GM21526 (cell line): ENCODE data around the gene ARHGEF10L.

Experiments
- ATAC-seq: cut with Tn5 transposase; IDR thresholded peaks from one replicate; pipeline ENCODE4 v1.9.1; 2021; ENCODE audit warnings: moderate library complexity; ENCODE audit not compliant: unreplicated experiment, low FRiP score

ARHGEF10L gene

DNA sequence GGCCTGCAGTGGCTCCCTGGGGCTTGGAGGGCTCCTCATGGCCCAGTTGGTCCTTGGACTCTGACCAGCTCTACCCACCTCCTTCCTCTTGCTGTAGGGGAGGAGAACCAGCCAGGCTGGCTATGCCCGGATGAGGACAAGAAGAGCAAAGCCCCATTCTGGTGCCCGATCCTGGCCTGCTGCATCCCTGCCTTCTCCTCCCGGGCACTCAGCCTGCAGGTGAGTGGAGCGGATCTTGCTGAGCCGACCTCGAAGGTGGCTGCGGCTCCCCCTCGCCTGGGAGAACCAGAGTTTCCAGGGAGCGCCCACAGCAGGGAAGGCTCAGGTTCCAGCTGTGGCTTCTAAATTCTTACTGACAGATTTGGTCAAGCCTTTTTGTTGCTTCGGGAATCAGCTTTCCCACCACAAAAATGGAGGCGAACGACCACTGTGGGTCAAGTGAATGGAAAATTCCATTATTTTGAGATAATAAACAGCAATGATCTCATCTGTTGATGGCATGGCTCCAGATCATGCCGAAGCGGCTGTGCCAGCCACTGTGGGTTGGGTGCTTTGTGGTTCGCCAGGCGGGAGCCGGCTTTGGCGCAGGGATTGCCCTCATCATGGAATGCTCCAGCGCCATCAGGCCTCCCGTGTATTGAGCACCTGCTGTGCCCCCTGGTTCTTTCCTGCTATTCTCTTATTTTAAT is 109.1 kb downstream of the ARHGEF10L start:
- no peak for ATAC-seq

DNA sequence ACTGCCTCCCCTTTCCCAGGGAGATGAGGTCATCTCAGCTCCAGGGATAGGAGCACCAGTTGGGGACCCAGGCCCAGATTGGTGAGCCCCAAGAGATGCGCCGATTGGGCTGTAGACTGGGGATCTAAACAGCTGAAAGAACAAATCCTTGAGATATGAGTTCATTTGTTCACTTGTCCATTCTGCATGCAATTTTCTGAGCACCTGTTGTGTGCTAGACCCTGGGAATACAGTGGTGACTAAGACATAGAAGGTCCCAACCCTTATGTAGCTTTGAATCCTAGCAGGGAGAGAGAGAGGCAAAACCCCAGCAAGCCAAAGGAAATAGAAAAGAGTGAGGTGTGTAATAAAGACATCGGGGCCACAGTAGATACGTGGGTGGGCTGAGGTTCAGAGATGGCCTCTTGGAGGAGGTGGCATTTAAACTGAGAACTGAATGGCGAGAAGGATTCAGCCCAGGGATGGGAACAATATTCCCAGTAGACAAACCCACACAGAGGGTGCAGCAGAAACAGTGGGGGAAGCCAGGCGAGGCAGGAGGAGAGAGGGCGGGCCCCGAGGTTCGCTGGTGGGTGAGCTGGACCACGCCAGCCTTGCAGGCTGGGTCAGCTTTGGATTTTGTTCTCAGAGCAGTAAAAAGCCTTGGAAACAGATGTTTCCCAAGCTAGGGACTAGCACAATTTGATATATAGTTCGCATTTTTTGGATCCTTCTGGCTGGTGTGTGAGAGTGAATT is 110.0 kb downstream of the ARHGEF10L start:
- ATAC-seq = no peak

DNA sequence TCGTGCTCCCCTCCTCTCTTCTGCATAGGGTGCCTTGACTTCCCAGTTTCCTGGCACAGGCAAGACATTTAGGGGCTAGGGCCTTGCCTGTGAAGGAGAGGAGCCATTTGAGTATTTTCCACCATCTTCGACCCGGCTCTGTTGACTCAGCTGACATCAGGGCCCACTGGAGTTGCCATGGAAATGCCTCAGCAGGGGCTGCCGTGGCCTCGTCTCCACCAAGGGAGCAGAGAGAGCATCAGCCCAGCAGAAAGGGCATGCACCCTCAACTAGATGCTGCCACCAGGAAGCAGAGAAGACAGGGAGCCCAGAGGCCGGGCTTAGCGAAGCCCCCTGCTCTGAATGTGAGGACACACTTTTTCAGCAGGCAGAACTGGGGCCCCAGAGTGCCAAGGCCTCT is 113.8 kb downstream of the ARHGEF10L start:
- no peak for ATAC-seq

DNA sequence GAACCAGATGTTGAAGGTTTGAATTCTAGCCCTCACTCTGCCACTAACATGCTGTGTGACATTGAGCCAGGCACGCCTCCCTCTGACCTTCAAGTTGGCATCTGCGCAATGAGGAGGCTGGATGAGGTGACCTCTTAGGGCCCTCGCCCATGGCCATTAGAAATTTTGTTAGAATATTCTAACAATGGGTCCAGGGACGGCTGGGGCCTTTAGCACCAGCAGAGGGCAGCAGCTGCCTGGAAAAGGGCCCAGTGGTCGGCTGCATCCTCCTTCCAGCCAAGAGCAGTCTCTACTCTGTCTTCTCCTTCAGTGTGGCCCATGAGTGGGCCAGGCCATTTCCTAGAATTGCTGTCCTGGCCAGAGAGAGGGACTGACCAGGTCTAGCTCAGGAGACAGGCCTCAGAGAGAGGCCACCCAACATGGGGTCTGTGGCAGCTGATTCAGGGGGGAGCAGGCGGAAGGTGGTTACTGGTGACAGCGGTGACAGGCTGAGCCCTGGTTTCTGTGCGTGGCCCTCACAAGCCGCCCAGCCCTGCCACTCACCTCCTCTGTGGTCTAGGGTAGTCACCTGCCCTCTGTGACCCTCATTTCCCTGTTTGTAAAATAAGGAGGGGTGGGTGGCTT is 114.3 kb downstream of the ARHGEF10L start:
- no peak for ATAC-seq

DNA sequence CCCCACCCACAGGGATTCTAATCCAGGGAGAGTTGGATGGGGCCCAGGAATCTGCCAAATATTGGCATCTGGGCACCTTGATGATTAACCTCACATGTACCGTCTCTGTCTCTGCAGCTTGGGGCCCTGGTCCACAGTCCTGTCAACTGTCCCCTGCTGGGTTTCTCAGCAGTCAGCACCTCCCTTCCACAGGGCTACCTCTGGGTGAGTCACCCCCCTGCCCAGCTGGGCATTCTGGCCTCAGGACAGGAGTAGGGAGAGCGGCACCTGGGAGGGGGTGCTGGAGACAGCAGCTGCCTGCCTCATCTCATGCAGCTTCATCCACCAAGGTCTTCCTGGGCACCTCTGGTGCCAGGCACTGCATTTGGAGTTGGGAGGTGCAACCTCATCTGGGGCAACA is 115.0 kb downstream of the ARHGEF10L start:
- ATAC-seq = no peak

DNA sequence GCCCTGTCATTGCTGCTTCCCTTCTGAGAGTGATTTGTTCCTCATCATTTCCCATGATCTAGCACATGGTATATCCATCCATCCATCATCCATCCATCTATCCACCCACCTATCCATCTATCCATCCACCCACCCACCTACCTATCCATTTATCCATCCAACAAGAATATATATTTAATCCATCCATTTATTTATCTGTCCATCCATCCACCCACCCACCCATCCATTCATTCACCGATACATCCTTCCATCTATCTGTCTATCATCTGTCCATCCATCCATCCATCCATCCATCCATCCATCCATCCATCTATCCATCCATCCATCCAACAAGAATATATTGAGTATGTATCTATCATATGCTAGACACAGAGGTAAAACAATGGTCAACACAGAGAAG is 115.7 kb downstream of the ARHGEF10L start:
- no peak for ATAC-seq

DNA sequence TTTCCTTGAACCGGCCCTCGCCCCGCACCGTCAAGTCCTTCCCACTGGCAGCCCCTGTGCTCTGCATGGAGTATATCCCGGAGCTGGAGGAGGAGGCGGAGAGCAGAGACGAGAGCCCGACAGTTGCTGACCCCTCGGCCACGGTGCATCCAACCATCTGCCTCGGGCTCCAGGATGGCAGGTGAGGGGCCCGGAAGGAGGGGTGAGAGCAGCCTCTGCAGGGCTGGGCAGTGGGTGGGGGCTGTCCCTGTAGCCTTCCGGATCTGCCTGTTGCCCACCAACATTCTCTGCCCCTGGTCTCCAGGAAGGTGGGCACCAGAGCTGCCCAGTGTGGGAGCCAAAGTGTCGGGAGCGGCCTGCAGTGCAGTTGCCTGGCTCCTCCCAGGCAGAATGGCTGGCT is 116.4 kb downstream of the ARHGEF10L start:
- no peak for ATAC-seq

DNA sequence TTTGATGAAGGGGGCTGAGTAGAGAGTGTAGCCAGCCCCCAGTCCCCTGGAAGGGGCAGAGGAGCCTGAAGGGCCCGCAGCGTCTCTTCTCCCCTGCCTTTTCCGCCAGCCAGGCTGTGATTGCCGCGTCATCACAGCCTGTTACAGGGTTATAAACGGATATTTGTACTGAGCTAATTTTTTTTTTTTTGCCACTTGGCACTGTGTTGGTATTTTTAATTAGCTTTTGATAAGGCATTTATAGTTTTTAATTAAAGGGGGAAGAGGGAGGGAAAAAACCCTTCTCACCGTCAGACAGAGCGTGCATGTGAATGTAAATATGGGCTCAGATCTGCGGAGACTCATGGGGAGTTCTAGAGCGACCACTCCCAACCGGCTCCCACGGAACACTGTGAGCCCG is 117.9 kb downstream of the ARHGEF10L start:
- ATAC-seq = no peak

DNA sequence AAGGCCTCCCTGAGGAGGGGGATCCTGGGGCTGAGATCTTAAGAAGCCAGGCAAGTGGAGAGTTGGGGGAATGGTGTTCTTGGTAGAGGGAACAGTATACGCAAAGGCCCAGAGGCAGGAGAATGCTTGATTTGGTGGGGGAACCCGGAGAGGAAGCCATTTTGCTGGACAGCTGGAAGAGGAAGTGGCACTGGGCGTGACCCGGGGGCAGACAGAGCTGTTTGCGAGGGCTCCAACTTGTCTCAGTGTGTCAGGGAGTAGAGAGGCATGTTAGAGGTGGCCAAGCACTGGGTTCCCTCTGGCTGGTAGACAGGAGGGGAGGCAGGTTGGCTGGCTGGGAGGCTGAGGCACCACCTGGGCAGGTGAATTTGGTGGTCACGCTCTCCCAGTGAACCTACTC is 119.3 kb downstream of the ARHGEF10L start:
- ATAC-seq = no peak

DNA sequence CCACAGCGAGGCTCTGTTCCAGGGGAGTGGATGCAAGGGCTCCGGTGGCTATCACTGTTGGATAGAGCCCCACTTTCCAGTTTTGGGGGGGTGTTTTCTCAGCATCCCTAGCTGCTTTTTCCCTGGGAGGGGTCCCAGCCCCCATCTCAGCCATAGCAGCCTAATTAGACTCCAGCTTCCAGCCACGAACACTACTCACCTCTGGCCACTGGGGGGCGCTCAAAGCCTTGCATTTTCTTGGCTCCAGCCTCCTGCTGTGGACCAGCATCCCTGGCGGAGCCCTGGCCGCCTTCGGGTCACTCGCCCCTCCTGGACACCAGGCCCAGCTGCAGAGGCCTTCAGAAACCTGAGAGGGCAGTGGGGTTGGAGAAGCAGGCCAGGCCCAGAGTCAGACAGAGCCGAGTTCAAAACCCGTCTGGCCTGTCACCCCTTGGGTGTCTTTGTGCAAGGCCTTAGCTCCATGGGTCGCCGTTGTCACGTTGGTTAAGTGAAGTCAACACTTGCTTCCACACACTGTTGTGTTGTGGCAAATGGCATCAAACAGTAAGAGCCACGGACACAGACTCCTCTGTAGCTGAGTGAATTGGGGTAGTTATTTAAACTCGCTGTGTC is 122.2 kb downstream of the ARHGEF10L start:
- no peak for ATAC-seq

DNA sequence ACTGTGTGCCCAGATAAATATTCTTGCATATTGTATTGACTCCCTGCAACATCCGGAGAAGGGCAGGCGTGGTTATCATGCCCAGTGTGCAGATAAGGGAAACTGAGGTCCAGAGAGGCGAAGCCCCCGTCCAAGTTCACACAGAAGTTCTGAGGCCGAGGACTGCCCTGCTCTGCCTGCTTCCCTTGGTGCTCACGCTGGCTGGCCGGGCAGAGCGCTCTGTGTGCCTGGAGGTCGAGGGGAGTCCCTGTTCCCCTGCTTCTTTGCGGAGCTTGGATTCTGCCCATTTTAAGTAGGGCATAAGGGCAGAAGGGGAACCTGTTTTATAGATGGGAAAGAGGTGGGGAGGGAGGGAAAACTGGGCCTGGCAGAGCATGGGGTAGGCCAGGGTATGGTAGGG is 122.8 kb downstream of the ARHGEF10L start:
- ATAC-seq = no peak

DNA sequence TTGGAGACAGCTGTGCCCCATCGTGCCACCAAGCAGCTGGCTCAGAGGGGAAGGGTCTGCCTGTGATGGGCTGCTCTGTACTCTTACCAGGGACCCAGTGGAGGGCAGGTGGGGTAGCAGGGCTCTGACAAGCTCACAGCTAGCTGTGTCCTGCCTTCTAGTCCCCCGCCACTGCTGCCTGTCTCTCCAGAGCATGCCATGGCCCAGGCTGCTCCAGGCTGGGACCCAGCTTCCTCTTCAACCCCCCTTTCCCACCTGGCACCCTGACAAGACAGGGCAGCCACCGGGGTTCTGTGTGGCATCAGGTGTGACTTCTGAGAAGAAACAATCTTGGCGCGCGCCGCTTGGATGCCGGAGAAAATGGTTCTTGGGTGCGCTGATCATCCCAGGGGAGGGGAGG is 123.3 kb downstream of the ARHGEF10L start:
- ATAC-seq = no peak

DNA sequence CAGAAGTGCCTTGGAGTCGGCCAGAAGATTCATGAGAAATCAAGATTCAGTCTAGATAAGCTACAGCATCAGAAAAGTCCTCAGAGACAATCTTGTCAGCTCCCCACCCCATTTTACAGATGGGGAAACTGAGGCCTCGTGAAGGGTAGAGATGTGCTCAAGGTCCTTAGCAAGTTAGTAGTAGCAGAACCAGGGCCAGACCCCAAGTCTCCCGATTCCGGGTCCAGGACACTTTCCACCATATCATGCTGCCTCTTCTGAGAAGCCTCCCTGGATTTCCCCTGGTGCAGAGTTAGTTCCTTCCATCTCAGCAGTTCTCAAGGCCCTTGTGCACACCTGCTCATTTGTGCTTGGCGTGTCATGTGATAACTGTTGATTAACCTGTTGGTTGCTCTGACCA is 124.1 kb downstream of the ARHGEF10L start:
- ATAC-seq = no peak

DNA sequence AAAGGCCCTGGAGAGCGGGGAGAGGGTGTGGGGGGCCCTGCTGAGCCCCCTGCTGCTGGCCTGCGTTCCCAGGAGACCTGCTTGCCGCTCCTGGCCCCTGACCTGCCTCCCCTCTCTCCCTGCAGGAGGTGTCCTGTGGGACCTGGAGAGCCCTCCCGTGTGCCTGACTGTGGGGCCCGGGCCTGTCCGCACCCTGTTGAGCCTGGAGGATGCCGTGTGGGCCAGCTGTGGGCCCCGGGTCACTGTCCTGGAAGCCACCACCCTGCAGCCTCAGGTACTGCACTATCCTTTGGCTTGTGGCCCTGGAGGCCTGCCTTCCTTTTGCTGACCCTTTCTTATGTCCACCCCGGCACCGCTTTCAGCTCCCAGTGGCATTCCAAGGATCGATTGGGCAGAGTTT is 124.8 kb downstream of the ARHGEF10L start:
- no peak for ATAC-seq

DNA sequence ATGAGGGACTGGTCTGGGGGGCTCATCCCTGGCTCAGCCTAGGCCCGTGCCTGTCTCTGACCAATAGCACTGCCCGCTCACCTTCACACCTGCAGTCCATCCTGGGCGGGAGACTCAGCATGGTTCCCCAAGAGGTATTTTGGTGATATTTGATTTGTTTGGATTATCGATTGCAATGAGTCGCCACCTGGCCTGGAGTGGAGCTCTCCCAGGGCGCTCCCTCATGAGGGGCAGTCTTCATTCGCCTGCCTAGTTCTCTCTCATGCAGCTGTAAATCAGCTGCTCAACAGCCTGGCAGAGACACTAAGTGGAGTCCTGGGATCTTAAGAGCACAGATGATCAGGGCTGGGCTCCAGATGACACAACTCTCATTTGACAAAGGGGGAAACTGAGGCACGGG is 125.6 kb downstream of the ARHGEF10L start:
- no peak for ATAC-seq

DNA sequence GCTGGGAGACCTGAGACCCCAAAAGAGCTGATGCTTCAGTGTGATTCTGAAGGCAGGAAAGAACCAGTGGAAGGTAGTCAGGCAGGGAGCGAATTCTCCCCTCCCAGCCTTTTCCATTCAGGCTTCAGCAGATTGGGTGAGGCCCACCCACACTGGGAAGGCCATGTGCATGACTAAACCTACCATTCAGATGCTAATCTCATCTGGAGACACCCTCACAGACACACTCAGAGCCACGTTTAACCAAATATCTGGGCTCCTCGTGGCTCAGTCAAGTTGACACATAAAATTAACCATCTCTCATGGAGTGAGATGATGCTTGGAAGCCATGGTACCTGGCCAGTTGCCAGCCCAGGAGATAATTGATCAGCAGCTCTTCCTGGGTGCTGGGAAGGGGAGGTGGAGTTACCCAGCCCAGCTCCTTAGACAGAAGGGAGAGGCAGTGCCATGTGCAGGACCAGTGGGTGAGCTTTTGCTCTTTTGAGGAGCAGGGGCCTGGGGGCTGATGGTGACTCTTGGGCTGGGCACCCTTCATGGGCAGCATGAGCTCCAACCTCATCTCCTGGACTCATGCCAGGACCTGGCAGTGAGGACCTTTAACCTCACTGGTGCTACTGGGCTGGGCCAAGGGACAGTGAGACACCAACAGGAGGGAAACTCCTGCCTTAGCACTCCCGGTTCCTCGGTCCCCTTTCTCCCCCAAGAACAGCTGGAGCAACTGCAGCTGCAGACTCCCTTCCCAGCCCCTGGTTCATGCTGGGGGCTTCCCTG is 126.6 kb downstream of the ARHGEF10L start:
- ATAC-seq = no peak

DNA sequence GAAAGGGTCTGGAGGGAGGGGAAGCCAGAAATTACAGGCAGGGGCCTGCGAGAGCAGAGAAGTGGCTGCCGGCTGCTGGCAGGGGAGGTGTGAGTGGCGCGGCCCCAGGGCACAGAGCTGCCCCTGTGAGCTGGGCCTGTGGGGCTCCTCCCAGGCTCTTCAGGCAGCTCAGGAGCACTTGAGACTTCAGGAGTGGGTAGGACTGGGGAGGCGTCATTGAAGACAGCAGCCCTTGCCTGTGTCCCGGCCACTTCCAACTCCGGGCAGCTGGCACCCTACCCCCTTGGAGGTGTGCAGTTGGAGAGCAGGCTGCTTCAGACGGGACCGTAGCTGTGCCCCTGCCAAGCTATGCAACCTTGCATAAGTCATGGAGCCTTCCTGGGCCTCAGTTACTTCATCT is 128.1 kb downstream of the ARHGEF10L start:
- ATAC-seq = no peak

DNA sequence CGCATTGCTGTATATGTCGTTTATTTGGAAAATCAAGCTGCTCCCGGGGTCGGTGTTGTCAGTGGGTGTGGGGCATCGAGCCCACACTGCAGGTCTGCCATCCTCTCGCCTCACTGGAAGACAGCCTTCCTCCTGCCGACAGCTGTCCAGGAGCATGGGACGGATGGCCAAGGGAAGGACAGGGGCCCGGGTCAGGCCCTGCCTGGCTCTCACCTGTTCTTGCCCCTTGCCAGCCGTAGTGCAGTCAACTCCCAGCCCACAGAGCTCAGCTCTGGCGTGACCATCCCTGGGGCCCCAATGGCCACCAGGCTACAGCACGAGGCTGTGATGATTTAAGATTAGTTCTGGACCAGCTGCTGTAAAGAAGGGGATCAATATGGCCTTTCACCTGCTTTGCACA is 128.7 kb downstream of the ARHGEF10L start:
- no peak for ATAC-seq

DNA sequence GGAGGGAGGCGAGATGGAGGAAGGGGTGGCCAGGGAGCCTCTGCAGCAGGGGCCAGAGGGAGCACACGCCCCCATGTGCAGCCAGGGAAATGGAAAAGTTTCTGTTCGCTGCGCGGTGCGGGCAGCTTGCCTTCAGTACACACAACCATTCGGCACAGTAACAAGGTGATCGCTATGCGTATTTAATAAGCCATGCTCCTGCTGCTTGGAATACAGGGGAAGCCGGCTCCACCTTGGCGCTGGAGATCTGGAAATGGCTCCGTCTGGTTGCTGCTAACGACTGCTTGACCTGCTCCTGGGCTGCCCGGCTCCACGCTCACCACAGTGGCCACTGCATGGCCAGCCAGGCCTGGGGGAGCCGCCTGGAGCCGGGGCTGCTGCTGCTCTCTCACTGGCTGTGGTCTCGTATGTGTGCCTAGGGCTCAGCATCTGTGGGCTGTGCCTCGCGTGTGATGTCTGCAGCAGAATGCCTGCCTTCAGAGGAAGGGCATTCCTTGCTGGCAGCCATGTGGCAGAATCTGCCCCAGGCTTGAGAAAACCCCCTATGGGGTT is 129.2 kb downstream of the ARHGEF10L start:
- ATAC-seq = no peak

DNA sequence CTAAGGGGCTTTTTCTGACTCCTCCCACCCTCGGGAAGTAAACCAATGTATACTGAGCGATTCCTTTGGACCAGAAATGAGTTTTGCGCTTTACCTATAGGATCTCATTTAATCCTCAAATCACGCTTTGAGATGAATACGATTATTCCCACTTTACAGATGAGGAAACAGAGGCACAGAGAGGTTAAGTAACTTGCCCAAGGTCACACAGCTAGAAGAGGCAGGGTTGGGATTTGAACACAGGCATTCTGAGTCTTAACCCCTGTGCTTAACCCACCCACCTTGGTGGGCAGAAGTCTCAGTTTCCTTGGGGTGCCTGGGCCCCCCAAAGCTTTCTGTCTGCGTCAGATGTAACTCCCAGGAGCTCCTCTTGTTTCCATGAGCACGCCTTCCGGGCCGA is 129.8 kb downstream of the ARHGEF10L start:
- no peak for ATAC-seq
